ENCODE measurements around the gene COQ10B.
"Not testable (repeated sequence)": the region's sequence is repeated elsewhere in the genome, so short reads cannot be mapped to it uniquely, and the experiment has no call there.

Gene COQ10B

GRCh38 chr2:197450935-197451358, 2.4 kb upstream of the COQ10B start:
- DNase-seq (ENCODE audit: low read depth): not testable (repeated sequence)

DNA sequence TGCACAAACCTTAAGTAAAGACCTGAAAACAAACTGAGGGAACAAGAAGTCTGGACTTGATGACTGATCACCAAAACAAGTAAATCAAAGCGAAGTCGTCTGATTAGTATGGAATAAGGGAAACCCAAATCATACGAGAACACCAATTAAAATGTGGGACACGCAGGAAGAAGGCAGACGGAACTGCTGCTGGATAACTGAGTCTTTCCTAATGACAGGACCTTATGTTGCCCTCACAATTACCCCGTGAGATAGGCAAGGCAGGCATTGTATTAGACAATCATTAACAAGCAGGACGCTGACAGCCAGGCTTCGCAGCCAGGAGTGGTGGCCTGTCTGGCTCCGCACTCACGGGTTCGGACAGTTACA, 614 bp upstream of the COQ10B start:
- no peak for DNase-seq (ENCODE audit: low read depth)

DNA sequence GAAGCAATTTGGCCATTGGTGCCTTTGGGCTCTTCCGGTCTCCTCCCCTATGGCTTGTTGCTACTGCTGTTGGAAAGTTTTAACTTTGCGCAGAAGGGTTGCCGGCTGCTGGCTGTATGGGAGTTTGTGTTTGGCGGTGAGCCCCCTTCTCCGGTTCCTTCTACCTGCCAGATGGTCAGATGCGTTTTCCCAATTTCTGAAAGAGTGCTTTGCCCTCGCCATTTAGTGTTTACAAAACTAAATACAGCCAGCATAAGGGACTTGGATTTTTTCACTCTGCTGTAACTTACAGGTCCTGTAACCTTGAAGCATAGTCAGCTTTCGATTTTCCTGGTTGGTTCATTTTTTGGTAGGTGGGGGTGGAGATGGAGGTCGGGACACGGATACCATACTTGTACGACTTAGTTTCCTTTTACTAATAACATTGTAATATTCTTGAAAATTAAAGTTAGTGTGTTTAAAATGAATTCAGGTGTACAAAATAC, 604 bp downstream of the COQ10B start:
- DNase-seq (ENCODE audit: low read depth): no peak

- no peak for DNase-seq (ENCODE audit: low read depth)
Measured at GRCh38 chr2:197454923-197455322, 1.6 kb downstream of the COQ10B start.

GRCh38 chr2:197455428-197455827, 2.1 kb downstream of the COQ10B start:
- no peak for DNase-seq (ENCODE audit: low read depth)

DNA sequence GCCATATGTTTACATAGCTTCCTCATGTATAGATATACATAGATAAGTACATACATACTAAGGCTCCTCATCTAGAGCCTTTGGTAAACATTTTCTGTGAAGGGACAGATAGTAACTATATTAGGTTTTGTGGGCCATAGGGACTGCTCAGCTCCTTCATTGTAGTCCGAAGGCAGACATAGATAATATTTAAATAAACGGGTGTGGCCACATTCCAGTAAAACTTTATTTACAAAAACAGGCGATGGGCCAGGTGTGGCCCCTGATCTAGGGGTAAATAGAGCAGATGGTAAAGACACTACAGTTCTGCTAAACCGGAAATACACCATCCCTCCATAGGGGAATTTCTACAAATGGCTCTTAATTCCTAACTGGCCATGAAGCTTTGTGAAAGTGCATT, 7.3 kb downstream of the COQ10B start:
- DNase-seq (ENCODE audit: low read depth): no peak

- no peak for DNase-seq (ENCODE audit: low read depth)
Measured at GRCh38 chr2:197461057-197461456, 7.7 kb downstream of the COQ10B start.

- DNase-seq (ENCODE audit: low read depth): no peak
Measured at GRCh38 chr2:197464175-197464574, 10.8 kb downstream of the COQ10B start.

GRCh38 chr2:197472166-197472565, 18.8 kb downstream of the COQ10B start:
- no peak for DNase-seq (ENCODE audit: low read depth)

DNA sequence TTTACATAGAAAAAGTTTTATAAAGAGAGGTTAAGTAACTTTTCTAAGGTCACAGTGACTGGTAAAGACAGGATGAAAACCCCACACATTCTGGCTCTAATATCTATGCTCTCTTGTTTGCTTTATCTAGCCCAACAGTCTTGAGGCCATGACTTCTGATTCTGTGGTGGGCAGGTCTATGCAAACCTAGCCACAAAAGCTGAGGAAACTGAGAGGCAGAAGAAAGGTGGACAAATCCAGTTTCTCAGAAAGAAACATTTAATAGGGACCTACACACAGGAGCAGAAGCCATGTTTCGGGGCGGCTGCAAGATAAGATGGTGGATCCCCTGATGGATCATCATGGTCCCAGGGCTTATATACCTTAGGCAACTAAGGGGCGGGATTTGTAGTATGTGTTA, 24.4 kb downstream of the COQ10B start:
- DNase-seq (ENCODE audit: low read depth): no peak

- no peak for DNase-seq (ENCODE audit: low read depth)
Measured at GRCh38 chr2:197480165-197481036, 27.0 kb downstream of the COQ10B start.

DNA sequence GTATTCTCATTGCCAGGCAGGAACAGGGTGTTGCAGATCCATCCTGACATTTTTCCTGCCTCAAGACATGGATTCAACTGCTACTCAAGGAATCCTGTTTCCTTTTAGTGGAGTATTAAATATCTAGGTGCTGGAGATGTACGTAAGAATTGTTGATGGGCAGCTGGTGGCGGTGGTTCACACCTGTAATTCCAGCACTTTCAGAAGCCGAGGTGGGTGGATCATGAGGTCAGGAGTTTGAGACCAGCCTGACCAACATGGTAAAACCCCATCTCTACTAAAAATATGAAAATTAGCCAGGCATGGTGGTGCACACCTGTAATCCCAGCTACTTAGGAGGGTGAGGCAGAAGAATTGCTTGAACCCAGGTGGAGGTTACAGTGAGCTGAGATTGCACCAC, 30.9 kb downstream of the COQ10B start:
- not testable (repeated sequence) for DNase-seq (ENCODE audit: low read depth)

GRCh38 chr2:197486175-197486574, 32.8 kb downstream of the COQ10B start:
- DNase-seq (ENCODE audit: low read depth): no peak

DNA sequence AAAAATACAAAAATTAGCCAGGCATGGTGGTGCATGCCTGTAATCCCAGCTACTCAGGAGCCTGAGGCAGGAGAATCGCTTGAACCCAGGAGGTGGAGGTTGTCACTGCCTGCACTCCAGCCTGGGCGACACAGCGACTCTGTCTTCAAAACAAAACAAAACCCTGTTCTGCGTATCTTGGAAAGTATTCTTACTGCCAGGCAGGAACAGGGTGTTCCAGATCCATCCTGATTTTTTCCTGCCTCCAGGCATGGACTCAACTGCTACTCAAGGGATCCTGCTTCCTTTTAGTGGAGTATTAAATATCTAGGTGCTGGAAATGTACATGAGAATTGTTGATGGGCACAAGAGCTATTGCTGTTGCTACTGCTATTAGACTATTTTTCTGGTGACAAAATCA, 34.0 kb downstream of the COQ10B start:
- no peak for DNase-seq (ENCODE audit: low read depth)

GRCh38 chr2:197495433-197496134, 42.2 kb downstream of the COQ10B start:
- no peak for DNase-seq (ENCODE audit: low read depth)

DNA sequence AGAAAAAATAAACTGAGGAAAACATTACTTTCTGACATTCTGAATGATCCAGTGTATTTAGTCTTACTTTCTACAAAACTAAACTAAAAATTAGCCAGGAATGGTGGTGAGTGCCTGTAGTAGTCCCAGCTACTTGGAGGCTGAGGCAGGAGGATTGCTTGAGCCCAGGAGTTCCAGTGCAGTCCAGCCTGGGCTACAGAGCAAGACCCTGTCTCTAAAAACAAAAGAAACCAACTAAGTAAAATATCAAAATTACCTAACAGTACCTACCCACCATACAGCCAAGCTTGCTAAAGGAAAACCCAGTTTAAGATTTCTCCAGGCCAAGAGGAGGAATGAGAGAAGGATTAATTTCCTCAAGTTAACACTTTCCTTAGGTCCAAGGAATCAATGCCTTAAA, 43.3 kb downstream of the COQ10B start:
- DNase-seq (ENCODE audit: low read depth): no peak

DNA sequence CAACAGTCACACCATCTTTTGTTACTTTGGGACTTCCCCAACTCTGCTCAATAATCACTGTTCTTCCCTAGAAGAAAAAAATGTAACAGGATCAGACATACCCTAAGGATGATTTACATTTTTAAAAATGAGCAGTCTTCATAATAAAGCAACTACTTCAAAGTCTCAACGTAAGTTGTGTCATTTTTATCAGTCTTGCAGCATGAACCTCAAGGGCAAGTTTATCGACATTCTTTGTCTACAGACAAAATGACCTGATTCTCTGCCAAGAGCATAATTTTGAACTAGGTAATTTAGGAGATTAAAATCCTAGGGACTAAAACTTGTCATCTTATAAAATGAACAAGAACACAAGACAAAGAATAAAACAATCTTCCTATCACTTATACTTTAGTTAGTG, 44.0 kb downstream of the COQ10B start:
- no peak for DNase-seq (ENCODE audit: low read depth)

- DNase-seq (ENCODE audit: low read depth): no peak
Measured at GRCh38 chr2:197498235-197498936, 45.0 kb downstream of the COQ10B start.

DNA sequence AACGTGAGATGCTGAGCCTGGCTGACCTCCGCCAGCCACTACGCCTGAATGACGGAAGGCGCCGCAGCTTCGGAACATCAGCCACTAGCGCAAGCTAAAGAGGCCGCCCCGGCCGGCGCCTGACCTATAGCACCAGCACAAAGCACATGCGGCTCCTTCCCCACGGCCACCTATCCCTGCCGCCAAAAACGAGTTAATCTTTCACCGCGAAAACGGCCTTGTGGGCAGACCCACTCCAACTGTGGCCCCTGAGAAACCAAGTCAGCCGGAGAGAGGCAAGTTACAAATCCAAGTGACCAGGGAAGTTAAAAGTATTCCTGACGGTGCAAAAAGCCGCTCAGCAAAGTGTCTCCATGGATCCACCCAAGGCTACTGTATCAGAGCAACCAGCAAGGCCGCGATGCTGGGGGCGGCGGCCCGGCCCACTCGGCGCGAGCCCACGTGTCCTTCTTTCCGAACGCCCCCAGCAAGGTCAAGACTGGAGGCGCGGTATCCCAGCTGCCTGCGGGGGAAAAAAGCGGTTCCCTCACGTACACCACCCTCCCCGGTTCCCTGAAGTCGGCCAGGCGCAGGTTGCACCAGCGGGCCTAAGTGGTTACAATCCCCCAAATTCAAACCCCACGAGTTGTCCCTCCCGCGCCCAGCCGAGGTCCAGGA, 45.7 kb downstream of the COQ10B start:
- DNase-seq (ENCODE audit: low read depth): peak; percentile 66

GRCh38 chr2:197499594-197500502, 46.5 kb downstream of the COQ10B start, which contains the start of the genes HSPD1 and HSPE1:
TSS of gene HSPD1 (minus strand) at chr2:197499840. CDS start at chr2:197498848, 992 bp downstream.
TSS of gene HSPE1 (plus strand) at chr2:197500379. CDS start at chr2:197500437, 58 bp downstream.
- peak; percentile 100 for DNase-seq (ENCODE audit: low read depth)
